Activated effector memory CD4-positive, alpha-beta T cell treated with anti-CD3 and anti-CD28 coated beads, Interleukin-2, amount 50 U/mL, for 16 hours (primary cell): ENCODE results near the gene STS.

Experiments
- DNase-seq: peaks from one replicate; pipeline ENCODE4 v3.0.0-alpha.2; 2020

STS gene

GRCh38 chrX:7184816-7185215 lies 37.3 kb downstream of the STS start:
- no peak for DNase-seq

GRCh38 chrX:7188672-7189071 lies 41.2 kb downstream of the STS start:
- DNase-seq, result no peak

- no peak for DNase-seq
These were observed 42.6 kb downstream of the STS start for GRCh38 chrX:7190157-7190556.

GRCh38 chrX:7191681-7192110 lies 44.2 kb downstream of the STS start:
- DNase-seq, result no peak

GRCh38 chrX:7192871-7193270 lies 45.4 kb downstream of the STS start:
- no peak for DNase-seq

GRCh38 chrX:7194606-7195005 lies 47.1 kb downstream of the STS start:
- DNase-seq, result no peak
